HEK293T (cell line): ENCODE data around the gene IL23A.

Experiments
- ARNT ChIP-seq: fragments of 450-650 bp; IDR thresholded peaks from 2 replicates; pipeline ENCODE4 v1.6.1; 2017; ENCODE audit warnings: mild to moderate bottlenecking
- FOXK2 ChIP-seq: fragments of 450-650 bp; IDR thresholded peaks from 2 replicates; pipeline ENCODE4 v1.6.1; 2016; ENCODE audit warnings: mild to moderate bottlenecking
- SP1 ChIP-seq: fragments of 450-650 bp; IDR thresholded peaks from 2 replicates; pipeline ENCODE4 v1.6.1; 2017
- TARDBP ChIP-seq: fragments of 450-650 bp; IDR thresholded peaks from 2 replicates; pipeline ENCODE4 v1.6.1; 2016

DNA sequence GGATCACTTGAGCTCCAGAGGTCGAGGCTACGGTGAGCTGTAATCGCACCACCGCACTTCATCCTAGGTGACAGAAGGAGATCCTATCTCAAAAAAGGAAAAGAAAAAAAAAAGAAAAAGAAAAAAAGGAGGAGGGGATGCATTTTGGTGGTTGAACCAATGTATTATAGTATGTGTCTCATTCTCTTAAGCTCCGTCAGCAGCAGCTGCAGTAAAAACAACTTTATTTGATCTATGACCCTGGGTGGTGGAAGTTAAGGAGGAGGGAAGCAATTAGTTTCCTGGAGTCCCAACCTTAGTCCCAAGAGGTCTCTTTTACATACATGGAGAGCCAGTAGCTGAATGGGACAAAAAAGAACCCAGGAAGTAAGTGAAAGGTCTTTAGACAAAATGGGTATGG lies 50.7 kb downstream of the IL23A start:
- TF ChIP-seq FOXK2, result no peak
- TF ChIP-seq SP1, result no peak
- TF ChIP-seq TARDBP, result no peak
- no peak for TF ChIP-seq ARNT
